Mammary epithelial cell (primary cell): ENCODE data around the gene CDCA7L.

Source experiments
- EZH2 ChIP-seq: IDR thresholded peaks from 2 replicates; pipeline ENCODE4 v1.6.1; 2012; ENCODE audit warnings: low read length, inconsistent platforms, borderline replicate concordance
- TF ChIP-seq, protein P1 (sequence below), 2 donors: IDR thresholded peaks in 1 of 2; conservative IDR thresholded peaks in 1 of 2; 2 replicates each; pipeline ENCODE4 v1.5.1; 2011 to 2012; ENCODE audit warnings: inconsistent platforms in 2 of 2, low read length in 2 of 2, mild to moderate bottlenecking in 2 of 2, control low read depth in 1 of 2, low read depth in 1 of 2; ENCODE audit not compliant: insufficient read depth in 1 of 2; ENCODE audit errors: extremely low read depth in 1 of 2

DNA sequence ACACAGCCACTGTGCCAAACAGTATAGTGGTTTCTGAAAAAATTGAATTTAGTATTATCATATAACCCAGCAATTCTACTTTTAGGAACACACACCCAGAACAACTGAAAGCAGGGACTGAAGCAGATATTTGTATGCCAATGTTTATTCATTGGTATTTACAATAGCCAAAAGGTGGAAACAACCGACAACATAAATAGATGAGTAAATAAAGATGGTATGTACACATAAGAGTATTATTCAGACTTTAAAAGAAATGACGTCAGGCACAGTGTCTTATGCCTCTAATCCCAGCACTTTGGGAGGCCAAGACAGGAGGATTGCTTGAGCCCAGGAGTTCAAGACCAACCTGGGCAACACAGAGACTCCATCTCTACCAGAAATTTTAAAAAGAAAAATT lies 7.2 kb downstream of the CDCA7L start:
- TF ChIP-seq, protein P1, sequence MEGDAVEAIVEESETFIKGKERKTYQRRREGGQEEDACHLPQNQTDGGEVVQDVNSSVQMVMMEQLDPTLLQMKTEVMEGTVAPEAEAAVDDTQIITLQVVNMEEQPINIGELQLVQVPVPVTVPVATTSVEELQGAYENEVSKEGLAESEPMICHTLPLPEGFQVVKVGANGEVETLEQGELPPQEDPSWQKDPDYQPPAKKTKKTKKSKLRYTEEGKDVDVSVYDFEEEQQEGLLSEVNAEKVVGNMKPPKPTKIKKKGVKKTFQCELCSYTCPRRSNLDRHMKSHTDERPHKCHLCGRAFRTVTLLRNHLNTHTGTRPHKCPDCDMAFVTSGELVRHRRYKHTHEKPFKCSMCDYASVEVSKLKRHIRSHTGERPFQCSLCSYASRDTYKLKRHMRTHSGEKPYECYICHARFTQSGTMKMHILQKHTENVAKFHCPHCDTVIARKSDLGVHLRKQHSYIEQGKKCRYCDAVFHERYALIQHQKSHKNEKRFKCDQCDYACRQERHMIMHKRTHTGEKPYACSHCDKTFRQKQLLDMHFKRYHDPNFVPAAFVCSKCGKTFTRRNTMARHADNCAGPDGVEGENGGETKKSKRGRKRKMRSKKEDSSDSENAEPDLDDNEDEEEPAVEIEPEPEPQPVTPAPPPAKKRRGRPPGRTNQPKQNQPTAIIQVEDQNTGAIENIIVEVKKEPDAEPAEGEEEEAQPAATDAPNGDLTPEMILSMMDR (conservative IDR thresholded peaks at IDR 0.05 in 1 of 2, IDR thresholded peaks at IDR 0.05 in 1 of 2; ENCODE audit: extremely low read depth in 1 of 2, insufficient read depth in 1 of 2, low read depth in 1 of 2, low read length in 2 of 2), result no peak
- no peak for TF ChIP-seq EZH2
